HL-60 (cell line): ENCODE results near the gene OLR1.

Source experiments
- DNase-seq, 2 experiments: peaks; one replicate each; pipeline ENCODE4 v3.0.0-alpha.2; 2010 to 2020; ENCODE audit warnings: low read depth in 1 of 2, low spot score in 1 of 2
- H3K27ac ChIP-seq: fragments of 250-450 bp; sonication (Bioruptor Pico); replicated peaks from 2 replicates; pipeline ENCODE4 v1.5.1; 2020; ENCODE audit warnings: mild to moderate bottlenecking, moderate library complexity
- H3K27me3 ChIP-seq: fragments of 250-450 bp; sonication (Bioruptor Pico); 2 replicates; pipeline ENCODE4 v1.5.1; 2021; ENCODE audit warnings: mild to moderate bottlenecking, moderate library complexity; ENCODE audit not compliant: insufficient read depth, poor library complexity, severe bottlenecking
- H3K4me3 ChIP-seq: replicated peaks from 2 replicates; pipeline ENCODE4 v1.5.1; 2011; ENCODE audit warnings: mild to moderate bottlenecking, control low read depth, low read length; ENCODE audit not compliant: insufficient read depth
- GABPA ChIP-seq: IDR thresholded peaks from 2 replicates; pipeline ENCODE4 v1.6.1; 2012; ENCODE audit warnings: low read depth
- POLR2AphosphoS5 ChIP-seq: IDR thresholded peaks from 2 replicates; pipeline ENCODE4 v1.6.1; 2012; ENCODE audit warnings: low read depth
- SPI1 ChIP-seq: IDR thresholded peaks from 2 replicates; pipeline ENCODE4 v1.6.1; 2012; ENCODE audit warnings: low read depth, mild to moderate bottlenecking, borderline replicate concordance
- TF ChIP-seq, protein P1 (sequence below): IDR thresholded peaks from 2 replicates; pipeline ENCODE4 v1.6.1; 2012; ENCODE audit warnings: low read depth; ENCODE audit not compliant: insufficient replicate concordance
- TF ChIP-seq, protein P2 (sequence below): IDR thresholded peaks from one replicate; pipeline ENCODE4 v1.5.1; 2011; ENCODE audit warnings: low read length, control low read depth, inconsistent platforms; ENCODE audit not compliant: insufficient read depth

The OLR1 gene

DNA sequence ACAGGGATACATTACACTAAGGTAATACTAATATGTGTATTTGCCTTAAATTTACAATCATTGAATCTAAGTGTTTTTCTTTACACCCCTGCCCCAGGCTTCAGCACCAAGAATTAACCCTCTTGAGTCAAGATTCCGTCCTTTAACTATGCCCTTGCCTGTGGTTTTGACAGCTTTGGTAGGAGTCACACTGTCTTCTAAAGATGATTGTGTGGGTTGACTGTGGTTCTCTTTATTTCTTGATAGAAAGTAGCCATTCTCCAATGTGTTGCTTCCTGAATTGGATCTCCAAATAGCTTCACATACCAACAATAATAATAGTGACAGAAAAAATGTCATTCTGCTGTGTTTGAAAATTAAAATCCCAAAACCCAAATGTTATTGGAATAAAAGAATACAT lies 45.5 kb downstream of the OLR1 start:
- no peak overlapping the region for H3K27ac ChIP-seq
- no peaks in the 10 kb centered on the region for H3K27me3 ChIP-seq
- no peak overlapping the region for H3K4me3 ChIP-seq
- DNase-seq = no peak
- TF ChIP-seq POLR2AphosphoS5 (no peak), GABPA (no peak)
- TF ChIP-seq, protein P1, sequence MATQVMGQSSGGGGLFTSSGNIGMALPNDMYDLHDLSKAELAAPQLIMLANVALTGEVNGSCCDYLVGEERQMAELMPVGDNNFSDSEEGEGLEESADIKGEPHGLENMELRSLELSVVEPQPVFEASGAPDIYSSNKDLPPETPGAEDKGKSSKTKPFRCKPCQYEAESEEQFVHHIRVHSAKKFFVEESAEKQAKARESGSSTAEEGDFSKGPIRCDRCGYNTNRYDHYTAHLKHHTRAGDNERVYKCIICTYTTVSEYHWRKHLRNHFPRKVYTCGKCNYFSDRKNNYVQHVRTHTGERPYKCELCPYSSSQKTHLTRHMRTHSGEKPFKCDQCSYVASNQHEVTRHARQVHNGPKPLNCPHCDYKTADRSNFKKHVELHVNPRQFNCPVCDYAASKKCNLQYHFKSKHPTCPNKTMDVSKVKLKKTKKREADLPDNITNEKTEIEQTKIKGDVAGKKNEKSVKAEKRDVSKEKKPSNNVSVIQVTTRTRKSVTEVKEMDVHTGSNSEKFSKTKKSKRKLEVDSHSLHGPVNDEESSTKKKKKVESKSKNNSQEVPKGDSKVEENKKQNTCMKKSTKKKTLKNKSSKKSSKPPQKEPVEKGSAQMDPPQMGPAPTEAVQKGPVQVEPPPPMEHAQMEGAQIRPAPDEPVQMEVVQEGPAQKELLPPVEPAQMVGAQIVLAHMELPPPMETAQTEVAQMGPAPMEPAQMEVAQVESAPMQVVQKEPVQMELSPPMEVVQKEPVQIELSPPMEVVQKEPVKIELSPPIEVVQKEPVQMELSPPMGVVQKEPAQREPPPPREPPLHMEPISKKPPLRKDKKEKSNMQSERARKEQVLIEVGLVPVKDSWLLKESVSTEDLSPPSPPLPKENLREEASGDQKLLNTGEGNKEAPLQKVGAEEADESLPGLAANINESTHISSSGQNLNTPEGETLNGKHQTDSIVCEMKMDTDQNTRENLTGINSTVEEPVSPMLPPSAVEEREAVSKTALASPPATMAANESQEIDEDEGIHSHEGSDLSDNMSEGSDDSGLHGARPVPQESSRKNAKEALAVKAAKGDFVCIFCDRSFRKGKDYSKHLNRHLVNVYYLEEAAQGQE = no peak

DNA sequence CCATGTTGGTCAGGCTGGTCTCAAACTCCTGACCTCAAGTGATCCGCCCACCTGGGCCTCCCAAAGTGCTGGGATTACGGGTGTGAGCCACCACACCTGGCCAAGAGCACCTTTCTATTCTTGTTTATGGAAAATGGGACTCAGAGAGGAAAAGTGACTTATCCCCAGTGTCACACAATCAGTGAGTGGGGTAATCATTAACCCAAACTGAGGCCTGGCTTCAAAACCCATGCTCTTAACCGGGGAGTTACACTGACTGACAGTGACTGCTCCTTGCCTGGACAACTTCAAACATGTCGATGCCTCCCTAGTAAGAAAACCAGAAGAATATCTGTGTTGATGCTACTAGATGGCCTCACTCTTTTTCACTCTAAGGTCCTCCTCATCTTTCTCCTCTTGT lies 49.2 kb downstream of the OLR1 start:
- Histone ChIP-seq H3K27ac (no peak overlapping the region), H3K4me3 (no peak overlapping the region), H3K27me3 (no peaks in the 10 kb centered on the region)
- TF ChIP-seq GABPA = no peak
- TF ChIP-seq, protein P1 = no peak
- no peak for TF ChIP-seq SPI1
- TF ChIP-seq, protein P2, sequence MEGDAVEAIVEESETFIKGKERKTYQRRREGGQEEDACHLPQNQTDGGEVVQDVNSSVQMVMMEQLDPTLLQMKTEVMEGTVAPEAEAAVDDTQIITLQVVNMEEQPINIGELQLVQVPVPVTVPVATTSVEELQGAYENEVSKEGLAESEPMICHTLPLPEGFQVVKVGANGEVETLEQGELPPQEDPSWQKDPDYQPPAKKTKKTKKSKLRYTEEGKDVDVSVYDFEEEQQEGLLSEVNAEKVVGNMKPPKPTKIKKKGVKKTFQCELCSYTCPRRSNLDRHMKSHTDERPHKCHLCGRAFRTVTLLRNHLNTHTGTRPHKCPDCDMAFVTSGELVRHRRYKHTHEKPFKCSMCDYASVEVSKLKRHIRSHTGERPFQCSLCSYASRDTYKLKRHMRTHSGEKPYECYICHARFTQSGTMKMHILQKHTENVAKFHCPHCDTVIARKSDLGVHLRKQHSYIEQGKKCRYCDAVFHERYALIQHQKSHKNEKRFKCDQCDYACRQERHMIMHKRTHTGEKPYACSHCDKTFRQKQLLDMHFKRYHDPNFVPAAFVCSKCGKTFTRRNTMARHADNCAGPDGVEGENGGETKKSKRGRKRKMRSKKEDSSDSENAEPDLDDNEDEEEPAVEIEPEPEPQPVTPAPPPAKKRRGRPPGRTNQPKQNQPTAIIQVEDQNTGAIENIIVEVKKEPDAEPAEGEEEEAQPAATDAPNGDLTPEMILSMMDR = no peak
- TF ChIP-seq POLR2AphosphoS5 = no peak
- DNase-seq = no peak

DNA sequence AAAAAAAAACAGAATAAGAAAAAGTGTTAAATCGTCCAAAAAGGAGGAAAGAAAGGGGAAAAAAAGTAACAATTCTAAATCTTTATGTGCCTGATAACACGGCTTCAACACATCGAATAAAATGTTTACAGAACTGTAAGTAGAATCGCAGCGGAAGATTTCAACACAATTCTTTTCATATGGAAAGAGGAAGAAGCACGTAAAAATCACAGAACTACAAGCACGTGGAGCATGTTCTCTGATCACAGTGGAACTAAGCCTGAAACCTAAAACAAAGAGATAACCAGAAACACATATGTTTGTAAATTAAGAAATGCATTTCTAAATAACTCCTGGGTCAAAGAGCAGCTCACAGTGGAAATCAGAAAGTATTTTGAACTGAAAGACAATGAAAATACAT lies 50.7 kb downstream of the OLR1 start:
- peak overlapping the region; percentile 63 for H3K27ac ChIP-seq
- DNase-seq = peak in 1 of 2 experiments; percentile 77
- H3K27me3 ChIP-seq = no peaks in the 10 kb centered on the region
- no peak overlapping the region for H3K4me3 ChIP-seq
- TF ChIP-seq GABPA = no peak
- TF ChIP-seq, protein P1 = no peak
- TF ChIP-seq, protein P2 = no peak
- TF ChIP-seq POLR2AphosphoS5 = peak; percentile 24; the same call in 1 of the 2 replicates
- TF ChIP-seq SPI1 = peak; percentile 68; the same call in 1 of the 2 replicates

DNA sequence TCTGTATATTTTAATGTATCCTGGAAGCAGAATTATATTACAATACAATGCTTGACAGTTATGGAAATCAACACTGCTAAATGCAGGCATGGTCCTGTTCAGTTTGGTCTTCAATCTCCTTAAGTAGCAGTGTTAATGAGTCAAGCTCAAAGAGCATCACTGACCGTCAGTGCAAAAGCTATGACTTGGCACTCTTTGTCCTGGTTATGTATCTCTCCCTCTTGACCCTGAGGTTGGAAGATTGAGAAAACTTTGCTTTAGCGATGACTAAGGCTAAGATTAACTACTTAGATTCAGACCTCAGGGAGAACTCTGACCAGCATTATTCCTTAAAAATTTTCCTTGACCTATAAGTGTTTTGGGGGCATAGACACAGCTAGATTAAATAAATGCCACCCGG lies 52.9 kb downstream of the OLR1 start:
- Histone ChIP-seq H3K4me3 (no peak overlapping the region), H3K27me3 (no peaks in the 10 kb centered on the region), H3K27ac (no peak overlapping the region)
- TF ChIP-seq SPI1 (no peak), GABPA (no peak), POLR2AphosphoS5 (no peak)
- TF ChIP-seq, protein P1 = no peak
- TF ChIP-seq, protein P2 = no peak
- no peak for DNase-seq
